Measurements from ENCODE around the gene ZNF148. TPM values are rescaled to one million over a fixed set of nuclear protein-coding genes. Genes with fewer than 3 reads are reported as not detected.
"Not testable (repeated sequence)": the region's sequence is repeated elsewhere in the genome, so short reads cannot be mapped to it uniquely, and the experiment has no call there.

ZNF148 gene
- total and polyA plus RNA-seq, 2 of the 4 experiments (the other 2 are of a cell fraction) = 9.4 to 65.2 TPM

DNA sequence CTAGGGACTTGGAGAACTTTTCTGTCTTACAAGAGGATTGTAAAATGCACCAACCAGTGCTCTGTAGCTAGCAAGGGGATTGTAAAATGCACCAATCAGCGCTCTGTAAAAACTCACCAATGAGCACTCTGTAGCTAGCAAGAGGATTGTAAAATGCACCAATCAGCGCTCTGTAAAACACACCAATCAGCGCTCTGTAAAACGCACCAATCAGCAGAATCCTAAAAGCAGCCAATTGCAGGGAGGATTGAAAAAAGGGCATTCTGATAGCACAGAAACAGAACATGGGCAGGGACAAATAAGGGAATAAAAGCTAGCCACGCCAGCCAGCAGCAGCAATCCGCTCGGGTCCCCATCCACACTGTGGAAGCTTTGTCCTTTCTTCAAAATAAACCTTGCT lies 31.8 kb downstream of the ZNF148 start:
- H3K14ac ChIP-seq (replicated peaks; ENCODE audit: low read depth, low read length); DNase-seq; H3K23ac ChIP-seq (ENCODE audit: low read depth, low read length); H2AFZ ChIP-seq (replicated peaks; ENCODE audit: low read length, poor library complexity); H3K9ac ChIP-seq (ENCODE audit: low read depth, low read length); H3K36me3 ChIP-seq (ENCODE audit: control insufficient read depth, insufficient read depth, low read length); H3K9me3 ChIP-seq (ENCODE audit: control insufficient read depth, insufficient read depth, low read length); H2BK120ac ChIP-seq (ENCODE audit: low read depth, low read length); H2AK5ac ChIP-seq (ENCODE audit: low read depth, low read length); H3K18ac ChIP-seq (ENCODE audit: low read depth, low read length); H3K9me1 ChIP-seq (ENCODE audit: insufficient read depth, low read length); H2BK15ac ChIP-seq (ENCODE audit: low read depth, low read length); H3K4me3 ChIP-seq (ENCODE audit: insufficient read depth, low read depth, low read length); H2AK9ac ChIP-seq (replicated peaks; ENCODE audit: low read depth, low read length, poor library complexity); H2BK20ac ChIP-seq (ENCODE audit: low read depth, low read length); CTCF ChIA-PET; H3K56ac ChIP-seq (ENCODE audit: extremely low read depth, insufficient read depth, low read length); H2BK5ac ChIP-seq (ENCODE audit: low read depth, low read length, poor library complexity, severe bottlenecking); H3K4ac ChIP-seq (ENCODE audit: low read depth, low read length); H3K27me3 ChIP-seq (ENCODE audit: control insufficient read depth, insufficient read depth, low read length); H3K4me1 ChIP-seq (ENCODE audit: control insufficient read depth, insufficient read depth, low read length); H4K5ac ChIP-seq (ENCODE audit: low read depth, low read length); H3K4me2 ChIP-seq (ENCODE audit: low read depth, low read length); H4K91ac ChIP-seq (ENCODE audit: insufficient read depth, low read depth, low read length); intact Hi-C loops (cut with micrococcal nuclease); H3K27ac ChIP-seq (ENCODE audit: insufficient read depth, low read length); ATAC-seq (ENCODE audit: low read depth); H4K8ac ChIP-seq (ENCODE audit: low read depth in 2 of 2, low read length in 2 of 2); BruUV-seq (replicated peaks); dilution Hi-C loops (cut with HindIII; ENCODE audit: low sequenced_read_pairs, unreplicated experiment); POLR2A ChIA-PET (ENCODE audit: unreplicated experiment); in situ Hi-C loops (cut with MboI; ENCODE audit: low sequenced_read_pairs): not testable (repeated sequence)
- peak; percentile 42 for TF ChIP-seq MAFK (IDR thresholded peaks at IDR 0.05; ENCODE audit: low read depth, low read length)
- Histone ChIP-seq H4K20me1 (ENCODE audit: insufficient read depth, low read length) (peaks cover 66% of the 10 kb centered on the region), H3K79me1 (ENCODE audit: low read depth in 1 of 2, low read length in 2 of 2) (peaks cover 19 to 58% of the 10 kb centered on the region in 2 experiments)
- WGBS, 2 experiments (ENCODE audit: extremely low coverage in 2 of 2, insufficient read length in 1 of 2) = 100% methylated on average over 3 of the region's 7 CpGs; no CpG with 5 or more reads in 1 of the 2 experiments

Measured in IMR-90 (cell line).